HG03354 (cell line): ENCODE measurements around the gene CNEP1R1.
A peak's percentile ranks its signal among the peaks of the same experiment; 100 is the strongest.

Source experiments
- ATAC-seq: cut with Tn5 transposase; IDR thresholded peaks from one replicate; pipeline ENCODE4 v1.9.1; 2021; ENCODE audit warnings: mild to moderate bottlenecking; ENCODE audit not compliant: unreplicated experiment, poor library complexity, severe bottlenecking

CNEP1R1 gene

DNA sequence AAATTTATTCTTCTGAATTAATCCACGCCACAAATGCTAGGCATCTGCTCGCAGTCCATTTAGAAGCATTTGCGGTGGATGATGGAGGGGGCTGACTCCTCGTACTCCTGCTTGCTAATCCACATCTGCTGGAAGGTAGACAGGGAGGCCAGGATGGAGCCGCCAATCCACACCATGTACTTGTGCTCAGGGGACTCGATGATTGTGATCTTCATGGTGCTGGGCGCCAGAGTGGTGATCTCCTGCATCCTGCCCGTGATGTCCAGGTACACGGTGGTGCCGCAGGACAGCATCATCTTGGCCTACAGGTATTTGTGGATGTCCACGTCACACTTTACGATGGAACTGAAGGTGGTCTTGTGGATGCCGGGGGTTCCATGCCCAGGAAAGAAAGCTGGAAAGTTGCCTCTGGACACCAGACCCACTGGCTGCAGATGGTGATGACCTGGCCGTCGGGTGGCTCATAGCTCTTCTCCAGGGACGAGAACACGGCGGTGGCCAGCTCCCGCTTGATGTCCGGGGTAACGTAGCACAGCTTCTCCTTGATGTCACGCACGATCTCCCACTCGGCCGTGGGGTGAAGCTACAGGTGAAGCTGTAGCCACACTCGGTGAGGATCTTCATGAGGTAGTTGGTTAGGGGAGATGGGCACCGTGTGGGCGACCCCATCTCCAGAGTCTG lies 33.2 kb downstream of the CNEP1R1 start:
- ATAC-seq, result no peak

GRCh38 chr16:50059111-50059510 lies 34.1 kb downstream of the CNEP1R1 start:
- no peak for ATAC-seq

GRCh38 chr16:50059669-50060068 lies 34.6 kb downstream of the CNEP1R1 start:
- no peak for ATAC-seq

- ATAC-seq, result no peak
These were observed 36.3 kb downstream of the CNEP1R1 start for GRCh38 chr16:50061326-50061725.

- no peak for ATAC-seq
These were observed 40.2 kb downstream of the CNEP1R1 start for GRCh38 chr16:50065241-50065623.

GRCh38 chr16:50065624-50066481 lies 40.8 kb downstream of the CNEP1R1 start, which contains the start of gene HEATR3:
HEATR3 (plus strand) TSS chr16:50065970; CDS start chr16:50066132, 162 bp downstream.
- peak; percentile 84 for ATAC-seq

- no peak for ATAC-seq
These were observed 41.7 kb downstream of the CNEP1R1 start for GRCh38 chr16:50066482-50067289.

DNA sequence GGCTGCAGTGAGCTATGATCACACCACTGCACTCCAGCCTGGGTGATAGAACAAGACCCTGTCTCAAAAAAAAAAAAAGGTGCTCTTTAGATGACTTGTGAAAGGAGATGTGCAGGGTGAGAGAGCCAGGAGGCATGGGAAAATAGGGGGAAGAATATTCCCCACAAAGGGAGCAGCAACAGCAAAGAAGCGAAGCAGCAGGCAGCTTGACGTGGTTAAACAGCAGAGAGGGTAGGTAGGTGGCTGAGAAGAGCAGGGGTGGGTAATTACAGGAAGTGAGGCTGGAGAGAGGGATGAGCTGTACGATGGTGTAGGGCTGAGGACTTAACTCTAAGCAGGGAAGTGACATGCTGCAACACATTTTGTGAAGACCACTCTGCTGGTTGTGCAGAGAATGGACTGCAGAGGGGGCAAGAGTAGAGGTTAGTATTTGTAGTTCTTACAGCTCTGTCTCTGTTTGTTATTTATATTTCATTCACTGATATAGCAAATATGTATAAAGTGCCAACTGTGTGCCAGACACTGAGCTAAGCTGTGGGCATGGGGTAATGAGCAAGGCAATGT lies 42.3 kb downstream of the CNEP1R1 start:
- ATAC-seq, result peak; percentile 37

DNA sequence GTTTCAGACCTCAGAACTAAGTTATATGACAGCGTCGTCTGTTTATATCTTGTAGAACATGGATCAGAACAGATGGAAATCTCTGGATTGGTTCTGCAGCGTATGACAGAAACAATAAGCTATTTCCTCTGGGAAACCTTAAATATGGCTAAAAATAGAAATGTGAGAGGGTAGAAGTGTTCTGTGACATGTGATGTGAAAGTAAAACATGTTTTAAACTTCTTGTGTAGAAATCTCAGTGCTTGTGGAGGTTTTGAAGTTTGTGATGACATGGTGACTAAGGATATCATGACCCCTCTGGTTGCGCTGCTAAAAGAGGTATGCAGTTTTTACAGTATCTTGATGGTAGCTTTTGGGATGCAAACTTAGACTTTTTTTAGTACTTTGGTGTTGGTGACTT lies 43.5 kb downstream of the CNEP1R1 start:
- ATAC-seq, result no peak

- no peak for ATAC-seq
These were observed 44.0 kb downstream of the CNEP1R1 start for GRCh38 chr16:50069060-50069459.

DNA sequence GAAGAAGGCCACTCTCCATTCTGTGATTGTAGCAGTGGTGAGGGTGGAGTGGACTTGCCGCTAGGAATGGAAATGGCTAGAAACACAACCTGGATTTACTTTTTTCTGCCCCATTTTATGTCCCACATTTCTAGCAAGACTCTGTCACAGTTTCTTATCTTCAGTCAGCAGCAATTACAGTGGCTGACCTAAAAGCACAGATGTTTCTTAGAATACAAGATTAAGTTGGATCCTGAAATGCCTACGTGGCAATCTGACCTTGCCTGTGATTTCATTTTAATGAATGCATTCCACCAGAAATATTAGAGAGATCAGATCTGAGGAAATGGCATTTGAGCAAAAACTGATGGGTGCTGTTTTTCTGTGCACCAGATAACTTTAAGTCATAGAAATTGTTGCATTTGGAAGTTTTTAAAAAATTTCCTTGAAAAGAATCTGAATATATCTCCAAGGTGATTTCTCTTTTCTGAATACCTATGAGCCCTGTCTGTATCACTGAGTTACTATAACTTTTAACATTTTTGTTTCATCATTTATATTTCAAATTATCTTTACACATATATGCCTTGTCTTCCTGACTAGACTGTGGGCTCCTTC lies 46.1 kb downstream of the CNEP1R1 start:
- no peak for ATAC-seq

- ATAC-seq, result no peak
These were observed 47.7 kb downstream of the CNEP1R1 start for GRCh38 chr16:50072730-50073129.

- no peak for ATAC-seq
These were observed 54.5 kb downstream of the CNEP1R1 start for GRCh38 chr16:50079397-50080140.

DNA sequence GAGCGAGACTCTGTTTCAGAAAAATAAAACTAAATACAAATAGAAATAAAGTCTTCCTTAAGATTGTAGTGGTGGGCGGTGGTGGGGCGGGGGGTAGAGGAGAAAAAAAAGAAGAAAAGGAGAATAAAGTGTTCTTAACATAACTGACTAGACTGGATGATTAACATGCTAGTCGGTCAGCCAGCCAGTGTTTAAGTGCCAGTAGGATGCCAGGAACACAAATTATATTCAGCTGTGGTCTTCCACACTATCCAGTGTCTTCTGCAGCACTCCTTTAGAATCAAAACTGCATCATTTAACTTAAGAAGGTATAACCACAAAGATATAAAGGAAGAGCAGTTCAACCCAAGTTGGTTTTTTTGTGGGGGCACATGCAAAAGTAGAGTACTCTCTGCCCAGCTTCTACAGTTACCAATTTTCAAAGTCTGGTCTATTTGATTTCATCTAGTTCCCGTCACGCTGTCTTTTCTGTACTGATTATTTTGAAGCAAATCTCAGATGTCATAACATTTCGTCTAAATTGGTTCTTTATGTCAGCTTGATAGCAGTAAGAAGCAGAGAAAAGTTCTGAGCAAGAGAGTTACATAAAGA lies 56.5 kb downstream of the CNEP1R1 start:
- ATAC-seq, result no peak

DNA sequence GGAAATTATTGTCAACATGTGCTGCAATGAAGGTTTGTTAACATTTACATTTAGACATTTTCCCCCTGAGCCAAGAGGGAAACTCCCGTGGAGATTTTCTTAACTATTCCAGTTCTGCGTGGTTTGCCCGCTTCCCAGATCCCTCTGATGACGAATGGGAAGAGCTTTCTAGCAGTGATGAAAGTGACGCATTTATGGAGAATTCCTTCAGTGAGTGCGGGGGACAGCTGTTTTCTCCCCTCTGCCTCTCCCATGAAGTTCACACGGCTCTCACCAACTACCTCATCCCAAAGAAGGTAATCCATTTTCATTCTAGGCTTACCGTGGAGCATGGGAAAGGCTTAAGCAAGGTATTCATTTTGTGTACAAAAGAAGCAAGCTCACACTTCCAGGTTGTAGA lies 59.0 kb downstream of the CNEP1R1 start:
- ATAC-seq, result no peak

- no peak for ATAC-seq
These were observed 61.2 kb downstream of the CNEP1R1 start for GRCh38 chr16:50086176-50086575.
